Measurements from ENCODE around the gene TCTN2. TPM values are rescaled to one million over a fixed set of nuclear protein-coding genes. Genes with fewer than 3 reads are reported as not detected.

TCTN2 gene
- total and polyA plus RNA-seq, 10 of the 15 experiments (the other 5 are each of a cell fraction or from before 2014, with no cell fraction given) = 0.55 to 5.5 (median 3.3) TPM

DNA sequence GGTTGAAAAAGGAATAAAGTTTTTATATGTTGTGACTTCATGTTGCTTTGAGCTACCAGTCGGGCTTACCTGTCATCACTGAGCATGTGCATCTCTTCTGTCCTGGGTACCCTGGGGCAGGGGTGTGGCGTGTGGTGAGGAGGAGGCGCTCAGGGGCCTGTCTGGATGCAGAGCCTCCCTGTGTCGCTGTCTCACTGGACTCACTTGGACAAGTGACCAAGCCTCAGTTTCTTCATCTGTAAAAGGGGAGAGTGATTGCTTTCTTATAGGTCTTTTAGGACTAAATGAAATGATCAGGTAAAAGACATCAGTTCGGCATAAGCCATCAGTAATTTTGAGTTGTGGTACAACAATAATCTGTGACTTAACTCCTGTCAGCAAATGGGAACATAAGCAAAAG is 63.4 kb downstream of the TCTN2 start (continued):
- TF ChIP-seq POU2F2 (IDR thresholded peaks at IDR 0.05; ENCODE audit: borderline replicate concordance, low read depth, low read length) = no peak

GRCh38 chr12:123741937-123742572 is 71.1 kb downstream of the TCTN2 start:
- POLR2A ChIA-PET = no interaction called here
- 70% methylated on average over 14 of the region's 14 CpGs for WGBS (ENCODE audit: insufficient coverage, insufficient replicate concordance, low lambda C conversion rate, missing lambda C conversion rate)

More at GRCh38 chr12:123741937-123742572, 71.1 kb downstream of the TCTN2 start:
- DNase-seq (ENCODE audit: low read depth, low spot score) (no peak), FAIRE-seq (no peak), ATAC-seq (peak; percentile 26)
- Histone ChIP-seq H3K4me2 (ENCODE audit: control insufficient read depth, insufficient read depth) (no peak overlapping the region), H3K79me2 (ENCODE audit: control insufficient read depth, insufficient read depth, low read length) (no peaks in the 10 kb centered on the region), H3K27ac (ENCODE audit: control insufficient read depth, insufficient read depth) (peak overlapping the region; percentile 14; the same call in 1 of the 2 replicates), H3K36me3 (ENCODE audit: control insufficient read depth in 2 of 2, insufficient read depth in 2 of 2, low read length in 1 of 2) (peaks cover 16 to 34% of the 10 kb centered on the region in 2 experiments; a peak in 3 of 4 replicates), H3K9ac (ENCODE audit: control insufficient read depth, insufficient read depth, low read length) (no peak overlapping the region), H4K20me1 (ENCODE audit: control insufficient read depth, insufficient read depth) (no peaks in the 10 kb centered on the region), H3K9me3 (replicated peaks; ENCODE audit: control insufficient read depth, insufficient read depth, low read length) (no peaks in the 10 kb centered on the region), H2AFZ (ENCODE audit: control insufficient read depth, low read depth, low read length) (peak overlapping the region; percentile 28; the same call in 1 of the 2 replicates), H3K27me3 (replicated peaks in 1 of 2; ENCODE audit: control insufficient read depth in 2 of 2, insufficient read depth in 2 of 2, low read length in 1 of 2) (no peaks in the 10 kb centered on the region), H3K4me3 (no peak overlapping the region), H3K4me1 (ENCODE audit: control insufficient read depth, insufficient read depth, low read length) (peaks cover 24% of the 10 kb centered on the region)
- peak; percentile 50 for TF ChIP-seq RUNX3 (IDR thresholded peaks at IDR 0.05; ENCODE audit: low read length)
- no peak for TF ChIP-seq ZBTB11 (CRISPR knock-in tag; IDR thresholded peaks at IDR 0.05)
- ChIA-PET CTCF (no interaction called here), SMC1A (ENCODE audit: uncharacterized antibody, unreplicated experiment) (no interaction called here), RAD21 (ENCODE audit: unreplicated experiment) (interaction anchor here (0.9 kb wide), 1 partner anchor 14 kb away, joined by 3 read pairs; no protein-coding TSS in a partner anchor)
- intact Hi-C loops (cut with micrococcal nuclease; ENCODE audit: unreplicated experiment) (no loop called here), in situ Hi-C loops (cut with MboI) (no loop called here)
- BruUV-seq (replicated peaks) = no TSS peak
